ENCODE measurements around the gene BCAP31.

GRCh38 chrX:153700967-153701366 is 23.2 kb downstream of the BCAP31 start:
- TF ChIP-seq CTCF (IDR thresholded peaks at IDR 0.05) (no peak), POLR2A (IDR thresholded peaks at IDR 0.05) (no peak)
